Measurements from ENCODE around the gene IMPG2.

DNA sequence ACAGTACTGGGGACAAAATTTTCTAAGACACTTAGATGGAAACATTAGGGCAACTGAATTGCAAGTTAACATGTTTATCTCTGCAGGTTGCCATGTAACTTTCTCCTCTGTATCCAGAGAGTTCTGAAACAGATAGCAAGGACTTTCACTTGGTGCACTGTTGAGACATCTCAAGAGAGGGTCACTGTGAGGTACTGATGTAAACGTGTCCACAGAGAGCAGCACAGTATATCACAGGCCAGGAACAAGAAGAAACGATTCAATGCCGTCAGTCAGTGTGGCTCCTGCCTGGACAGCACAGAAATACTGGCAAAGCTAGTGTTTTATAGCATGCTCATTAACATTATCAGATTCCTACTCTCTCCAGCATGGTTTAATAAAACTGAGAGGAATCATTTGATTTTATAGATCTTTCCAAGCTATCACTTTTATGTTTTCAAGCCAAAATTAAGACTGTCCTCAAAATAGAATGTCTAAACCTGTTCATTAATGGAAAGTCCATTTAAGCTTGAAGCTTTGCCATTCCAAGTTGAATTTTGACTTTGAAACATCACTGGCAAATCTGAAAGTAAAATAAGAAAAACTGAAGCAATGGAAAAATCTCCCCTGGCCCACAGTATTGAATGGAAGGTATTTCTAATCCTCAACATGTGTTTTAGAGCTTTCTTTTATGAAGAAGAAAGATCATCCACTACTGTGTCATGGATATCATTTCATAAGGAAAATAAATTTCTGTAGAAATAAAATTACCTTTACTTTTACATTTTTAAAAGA lies 102.7 kb downstream of the IMPG2 start:
- TF ChIP-seq EZH2 (IDR thresholded peaks at IDR 0.05; ENCODE audit: insufficient read depth, poor library complexity, severe bottlenecking) (no peak), EZH2phosphoT487 (IDR thresholded peaks at IDR 0.05; ENCODE audit: insufficient read depth, low read depth) (no peak)

All from GM23248 (cell line).